ENCODE data around the gene DDIT3. TPM values are rescaled to one million over a fixed set of nuclear protein-coding genes. Genes with fewer than 3 reads are reported as not detected.

Gene DDIT3
- polyA plus RNA-seq, 1 donor from 2014 or later: 24.0 TPM

DNA sequence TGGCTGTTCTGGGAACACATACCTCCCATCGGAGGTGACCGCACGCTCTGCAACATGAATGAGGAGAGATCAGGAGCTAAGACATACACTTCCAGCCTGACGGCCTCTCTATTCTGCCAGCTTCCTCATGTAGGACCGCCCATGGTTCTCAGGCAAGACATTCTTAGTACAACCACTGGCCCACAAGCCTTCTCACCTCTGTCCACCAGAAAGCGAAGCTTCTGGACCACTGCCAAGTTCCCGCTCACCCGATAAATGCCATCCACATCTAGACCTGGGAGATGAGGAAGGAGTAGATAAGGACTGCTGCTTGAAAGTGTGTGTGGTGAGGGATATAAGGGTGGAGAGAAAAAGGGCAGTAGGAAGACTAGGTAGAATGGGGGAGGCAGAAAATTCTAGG, 45.9 kb downstream of the DDIT3 start:
- Histone ChIP-seq H3K9me2 (ENCODE audit: insufficient read depth, low read length) (no peaks in the 10 kb centered on the region), H3K4me3 (ENCODE audit: low read length) (no peak overlapping the region), H4K20me1 (ENCODE audit: insufficient read depth) (no peaks in the 10 kb centered on the region), H3K36me3 (ENCODE audit: insufficient read depth, low read length) (no peaks in the 10 kb centered on the region), H3K9me3 (ENCODE audit: low read length) (no peaks in the 10 kb centered on the region), H3K4me2 (ENCODE audit: low read length) (no peak overlapping the region), H3K27ac (ENCODE audit: low read length) (no peak overlapping the region), H3K79me2 (replicated peaks; ENCODE audit: insufficient read depth, low read length) (no peaks in the 10 kb centered on the region), H2AFZ (ENCODE audit: low read depth, low read length) (no peak overlapping the region), H3K9ac (ENCODE audit: low read length) (no peak overlapping the region), H3K27me3 (ENCODE audit: insufficient read depth, low read depth, low read length) (peaks cover 87% of the 10 kb centered on the region), H3F3A (ENCODE audit: insufficient read depth, low read length, poor library complexity, severe bottlenecking) (no peaks in the 10 kb centered on the region)
- TF ChIP-seq RAD21 (conservative IDR thresholded peaks at IDR 0.05) (no peak), EZH2 (IDR thresholded peaks at IDR 0.05; ENCODE audit: borderline replicate concordance, insufficient read depth, low read length, poor library complexity, severe bottlenecking) (no peak), MXI1 (conservative IDR thresholded peaks at IDR 0.05; ENCODE audit: poor library complexity, severe bottlenecking) (no peak), SMC3 (conservative IDR thresholded peaks at IDR 0.05; ENCODE audit: poor library complexity) (no peak), POLR2AphosphoS5 (IDR thresholded peaks at IDR 0.05) (no peak), EP300 (conservative IDR thresholded peaks at IDR 0.05; ENCODE audit: poor library complexity, severe bottlenecking) (no peak), TAF1 (IDR thresholded peaks at IDR 0.05; ENCODE audit: low read depth) (no peak)
- TF ChIP-seq, protein P1, sequence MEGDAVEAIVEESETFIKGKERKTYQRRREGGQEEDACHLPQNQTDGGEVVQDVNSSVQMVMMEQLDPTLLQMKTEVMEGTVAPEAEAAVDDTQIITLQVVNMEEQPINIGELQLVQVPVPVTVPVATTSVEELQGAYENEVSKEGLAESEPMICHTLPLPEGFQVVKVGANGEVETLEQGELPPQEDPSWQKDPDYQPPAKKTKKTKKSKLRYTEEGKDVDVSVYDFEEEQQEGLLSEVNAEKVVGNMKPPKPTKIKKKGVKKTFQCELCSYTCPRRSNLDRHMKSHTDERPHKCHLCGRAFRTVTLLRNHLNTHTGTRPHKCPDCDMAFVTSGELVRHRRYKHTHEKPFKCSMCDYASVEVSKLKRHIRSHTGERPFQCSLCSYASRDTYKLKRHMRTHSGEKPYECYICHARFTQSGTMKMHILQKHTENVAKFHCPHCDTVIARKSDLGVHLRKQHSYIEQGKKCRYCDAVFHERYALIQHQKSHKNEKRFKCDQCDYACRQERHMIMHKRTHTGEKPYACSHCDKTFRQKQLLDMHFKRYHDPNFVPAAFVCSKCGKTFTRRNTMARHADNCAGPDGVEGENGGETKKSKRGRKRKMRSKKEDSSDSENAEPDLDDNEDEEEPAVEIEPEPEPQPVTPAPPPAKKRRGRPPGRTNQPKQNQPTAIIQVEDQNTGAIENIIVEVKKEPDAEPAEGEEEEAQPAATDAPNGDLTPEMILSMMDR (IDR thresholded peaks at IDR 0.05; ENCODE audit: poor library complexity, severe bottlenecking): no peak
- TF ChIP-seq, protein P2, sequence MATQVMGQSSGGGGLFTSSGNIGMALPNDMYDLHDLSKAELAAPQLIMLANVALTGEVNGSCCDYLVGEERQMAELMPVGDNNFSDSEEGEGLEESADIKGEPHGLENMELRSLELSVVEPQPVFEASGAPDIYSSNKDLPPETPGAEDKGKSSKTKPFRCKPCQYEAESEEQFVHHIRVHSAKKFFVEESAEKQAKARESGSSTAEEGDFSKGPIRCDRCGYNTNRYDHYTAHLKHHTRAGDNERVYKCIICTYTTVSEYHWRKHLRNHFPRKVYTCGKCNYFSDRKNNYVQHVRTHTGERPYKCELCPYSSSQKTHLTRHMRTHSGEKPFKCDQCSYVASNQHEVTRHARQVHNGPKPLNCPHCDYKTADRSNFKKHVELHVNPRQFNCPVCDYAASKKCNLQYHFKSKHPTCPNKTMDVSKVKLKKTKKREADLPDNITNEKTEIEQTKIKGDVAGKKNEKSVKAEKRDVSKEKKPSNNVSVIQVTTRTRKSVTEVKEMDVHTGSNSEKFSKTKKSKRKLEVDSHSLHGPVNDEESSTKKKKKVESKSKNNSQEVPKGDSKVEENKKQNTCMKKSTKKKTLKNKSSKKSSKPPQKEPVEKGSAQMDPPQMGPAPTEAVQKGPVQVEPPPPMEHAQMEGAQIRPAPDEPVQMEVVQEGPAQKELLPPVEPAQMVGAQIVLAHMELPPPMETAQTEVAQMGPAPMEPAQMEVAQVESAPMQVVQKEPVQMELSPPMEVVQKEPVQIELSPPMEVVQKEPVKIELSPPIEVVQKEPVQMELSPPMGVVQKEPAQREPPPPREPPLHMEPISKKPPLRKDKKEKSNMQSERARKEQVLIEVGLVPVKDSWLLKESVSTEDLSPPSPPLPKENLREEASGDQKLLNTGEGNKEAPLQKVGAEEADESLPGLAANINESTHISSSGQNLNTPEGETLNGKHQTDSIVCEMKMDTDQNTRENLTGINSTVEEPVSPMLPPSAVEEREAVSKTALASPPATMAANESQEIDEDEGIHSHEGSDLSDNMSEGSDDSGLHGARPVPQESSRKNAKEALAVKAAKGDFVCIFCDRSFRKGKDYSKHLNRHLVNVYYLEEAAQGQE (IDR thresholded peaks at IDR 0.05; ENCODE audit: borderline replicate concordance): no peak

DNA sequence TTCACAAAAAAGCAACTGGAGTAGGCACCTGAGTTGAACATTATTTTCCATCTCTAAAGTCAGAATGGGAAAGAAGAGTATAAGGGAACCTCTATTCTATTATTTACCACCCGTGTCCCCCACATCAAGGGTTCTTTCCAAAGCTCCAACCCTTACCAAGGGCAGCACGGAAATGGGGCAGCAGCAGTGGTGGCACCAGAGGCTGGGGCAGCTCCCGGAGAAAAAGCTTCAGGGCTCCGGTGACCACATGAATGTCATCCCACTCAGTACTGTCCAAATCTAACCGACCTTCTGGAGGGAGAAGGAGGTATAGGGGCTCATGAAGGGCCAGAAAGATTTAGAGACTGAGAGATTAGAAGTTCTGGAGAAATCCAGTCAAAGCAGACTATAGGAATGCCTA, 46.4 kb downstream of the DDIT3 start:
- H4K20me1 ChIP-seq (ENCODE audit: insufficient read depth): no peaks in the 10 kb centered on the region
- H3K4me2 ChIP-seq (ENCODE audit: low read length): no peak overlapping the region
- no peaks in the 10 kb centered on the region for H3K79me2 ChIP-seq (replicated peaks; ENCODE audit: insufficient read depth, low read length)
- H3K36me3 ChIP-seq (ENCODE audit: insufficient read depth, low read length): no peaks in the 10 kb centered on the region
- TF ChIP-seq RAD21 (conservative IDR thresholded peaks at IDR 0.05): no peak
- TF ChIP-seq, protein P2 (IDR thresholded peaks at IDR 0.05; ENCODE audit: borderline replicate concordance): no peak
- no peak for TF ChIP-seq MXI1 (conservative IDR thresholded peaks at IDR 0.05; ENCODE audit: poor library complexity, severe bottlenecking)
- no peak for TF ChIP-seq POLR2AphosphoS5 (IDR thresholded peaks at IDR 0.05)
- no peak for TF ChIP-seq SMC3 (conservative IDR thresholded peaks at IDR 0.05; ENCODE audit: poor library complexity)
- no peak for TF ChIP-seq EZH2 (IDR thresholded peaks at IDR 0.05; ENCODE audit: borderline replicate concordance, insufficient read depth, low read length, poor library complexity, severe bottlenecking)
- TF ChIP-seq EP300 (conservative IDR thresholded peaks at IDR 0.05; ENCODE audit: poor library complexity, severe bottlenecking): no peak
- no peak for TF ChIP-seq TAF1 (IDR thresholded peaks at IDR 0.05; ENCODE audit: low read depth)
- TF ChIP-seq, protein P1 (IDR thresholded peaks at IDR 0.05; ENCODE audit: poor library complexity, severe bottlenecking): no peak
- no peak overlapping the region for H3K4me3 ChIP-seq (ENCODE audit: low read length)
- H3K27ac ChIP-seq (ENCODE audit: low read length): no peak overlapping the region
- H2AFZ ChIP-seq (ENCODE audit: low read depth, low read length): no peak overlapping the region
- H3K27me3 ChIP-seq (ENCODE audit: insufficient read depth, low read depth, low read length): peaks cover 81% of the 10 kb centered on the region
- H3F3A ChIP-seq (ENCODE audit: insufficient read depth, low read length, poor library complexity, severe bottlenecking): no peaks in the 10 kb centered on the region
- no peaks in the 10 kb centered on the region for H3K9me2 ChIP-seq (ENCODE audit: insufficient read depth, low read length)
- H3K9ac ChIP-seq (ENCODE audit: low read length): no peak overlapping the region
- no peaks in the 10 kb centered on the region for H3K9me3 ChIP-seq (ENCODE audit: low read length)
